Endothelial cell of umbilical vein (primary cell): Measurements from ENCODE around the gene UVSSA. TPM values are rescaled to one million over a fixed set of nuclear protein-coding genes. Genes with fewer than 3 reads are reported as not detected.

Experiments
- BruUV-seq: library from RNA; stranded (reverse); fragments of 400-500 nt; replicated peaks from 2 replicates; lab custom pipeline; 2021; lab: Mats Ljungman, UMichigan
- CTCF ChIA-PET: fragments of 300-600, 350-600 bp; sonication (Branson Sonifier 250); formaldehyde crosslinking; loops from one replicate; lab custom pipeline; 2021; ENCODE audit warnings: antibody characterized with exemption, inconsistent platforms; lab: Charles Lee
- POLR2A ChIA-PET: fragments of 300-600, 350-600 bp; sonication (Branson Sonifier 250); formaldehyde crosslinking; loops from one replicate; lab custom pipeline; 2021; ENCODE audit warnings: antibody characterized with exemption, inconsistent platforms; lab: Charles Lee
- DNase-seq: peaks from one replicate; pipeline ENCODE4 v3.0.0-alpha.2; 2011; ENCODE audit warnings: low read depth, low spot score
- FAIRE-seq: peaks from 2 replicates; lab custom pipeline; 2011; peaks lifted over from hg19 to GRCh38; lab: Jason Lieb, UNC
- H2AFZ ChIP-seq: 2 replicates; pipeline ENCODE4 v1.6.0; 2012; ENCODE audit warnings: low read depth, low read length, control low read depth, inconsistent platforms
- H3K27ac ChIP-seq: 2 replicates; pipeline ENCODE4 v1.5.1; 2011; ENCODE audit warnings: low read depth, mild to moderate bottlenecking, control low read depth, low read length, moderate library complexity; ENCODE audit not compliant: insufficient read depth
- H3K27me3 ChIP-seq, 2 experiments: 2 replicates each; pipeline versions ENCODE4 v1.6.0 to v1.6.1; 2011; ENCODE audit warnings: low read length in 2 of 2, mixed read lengths in 1 of 2; ENCODE audit not compliant: control insufficient read depth in 2 of 2, insufficient read depth in 2 of 2
- H3K36me3 ChIP-seq, 2 experiments: 2 replicates in 1 of 2; 3 replicates in 1 of 2; pipeline ENCODE4 v1.5.1; 2011; ENCODE audit warnings: low read length in 2 of 2, mild to moderate bottlenecking in 1 of 2, moderate library complexity in 1 of 2; ENCODE audit not compliant: control insufficient read depth in 2 of 2, insufficient read depth in 2 of 2; ENCODE audit errors: extremely low read depth in 1 of 2
- H3K4me1 ChIP-seq: 3 replicates; pipeline ENCODE4 v1.5.1; 2011; ENCODE audit warnings: mild to moderate bottlenecking, low read length; ENCODE audit not compliant: control insufficient read depth, insufficient read depth; ENCODE audit errors: extremely low read depth
- H3K4me2 ChIP-seq: 2 replicates; pipeline ENCODE4 v1.6.1; 2011; ENCODE audit warnings: low read length, control low read depth, mixed read lengths; ENCODE audit not compliant: insufficient read depth
- H3K4me3 ChIP-seq, 3 experiments: fragments of 200-600 bp in 1 of 3; sonication (generic), shearing (Covaris generic) in 1 of 3; replicated peaks in 1 of 3; 2 replicates each; pipeline ENCODE4 v1.5.1; 2011 to 2016; ENCODE audit warnings: control low read depth in 3 of 3, low read length in 3 of 3, mild to moderate bottlenecking in 2 of 3, inconsistent platforms in 1 of 3, low read depth in 1 of 3, moderate library complexity in 1 of 3; ENCODE audit not compliant: insufficient read depth in 1 of 3
- H3K79me2 ChIP-seq: 2 replicates; pipeline ENCODE4 v1.6.0; 2012; ENCODE audit warnings: low read length, inconsistent platforms; ENCODE audit not compliant: control insufficient read depth, insufficient read depth
- H3K9ac ChIP-seq: replicated peaks from 2 replicates; pipeline ENCODE3; 2011; ENCODE audit warnings: low read length, control low read depth; ENCODE audit not compliant: insufficient read depth; ENCODE audit errors: extremely low read depth
- H3K9me1 ChIP-seq: replicated peaks from 3 replicates; pipeline ENCODE4 v1.6.0; 2011; ENCODE audit warnings: mild to moderate bottlenecking, low read length; ENCODE audit not compliant: control insufficient read depth, insufficient read depth; ENCODE audit errors: extremely low read depth
- H3K9me3 ChIP-seq: replicated peaks from 2 replicates; pipeline ENCODE4 v1.5.1; 2012; ENCODE audit warnings: low read length, inconsistent platforms; ENCODE audit not compliant: control insufficient read depth, insufficient read depth
- H4K20me1 ChIP-seq: replicated peaks from 2 replicates; pipeline ENCODE3; 2011; ENCODE audit warnings: mild to moderate bottlenecking, low read length; ENCODE audit not compliant: control insufficient read depth, insufficient read depth; ENCODE audit errors: extremely low read depth
- EZH2 ChIP-seq: IDR thresholded peaks from 2 replicates; pipeline ENCODE4 v1.6.1; 2012; ENCODE audit warnings: borderline replicate concordance, low read depth, mild to moderate bottlenecking, moderate library complexity, low read length, inconsistent platforms; ENCODE audit not compliant: severe bottlenecking
- FOS ChIP-seq: IDR thresholded peaks from 2 replicates; pipeline ENCODE4 v1.6.1; 2011; ENCODE audit warnings: mild to moderate bottlenecking, low read length, moderate library complexity, borderline replicate concordance; ENCODE audit not compliant: insufficient read depth
- GATA2 ChIP-seq: IDR thresholded peaks from 2 replicates; pipeline ENCODE4 v1.7.0; 2011; ENCODE audit warnings: low read depth, mild to moderate bottlenecking, moderate library complexity, mixed read lengths, low read length; ENCODE audit not compliant: insufficient read length, insufficient read depth
- JUN ChIP-seq: IDR thresholded peaks from 2 replicates; pipeline ENCODE4 v1.6.1; 2011; ENCODE audit warnings: borderline replicate concordance, low read depth; ENCODE audit not compliant: insufficient read length, insufficient read depth
- MAX ChIP-seq: IDR thresholded peaks from 2 replicates; pipeline ENCODE4 v1.6.1; 2011; ENCODE audit not compliant: insufficient read depth, insufficient read length
- MYC ChIP-seq: IDR thresholded peaks from one replicate; pipeline ENCODE4 v1.6.1; 2011; ENCODE audit warnings: mild to moderate bottlenecking, low read depth, low read length
- POLR2A ChIP-seq: IDR thresholded peaks from 2 replicates; pipeline ENCODE4 v1.6.1; 2012; ENCODE audit warnings: low read depth, mild to moderate bottlenecking, control low read depth, low read length
- POLR2AphosphoS5 ChIP-seq: IDR thresholded peaks from 2 replicates; pipeline ENCODE4 v1.6.1; 2012; ENCODE audit warnings: low read depth, mild to moderate bottlenecking, control low read depth, low read length, moderate library complexity; ENCODE audit not compliant: insufficient read depth
- dilution Hi-C: fragments of 300-500 bp; cut with MboI; formaldehyde crosslinking; loops from one replicate; pipeline ENCODE4 v1.15.0; 2019; ENCODE audit warnings: low sequenced_read_pairs; ENCODE audit not compliant: extremely low pct_ligation_motif_present
- intact Hi-C: fragments of 100-400 bp; cut with micrococcal nuclease; formaldehyde crosslinking; loops from one replicate; pipeline ENCODE4 v1.10.0; 2022
- polyA plus RNA-seq, 4 experiments: library from polyadenylated mRNA; depleted of rRNA in 3 of 4; stranded (reverse) in 3 of 4; unstranded in 1 of 4; fragments of >200 nt; gene quantifications; 2 replicates each; pipeline versions ENCODE4 v1.2.1 to v1.2.3, GENCODE V29; 2011 to 2012; ENCODE audit warnings: missing spikeins in 1 of 4
- total RNA-seq: library from RNA; stranded (reverse); gene quantifications from 2 replicates; pipeline ENCODE4 v1.2.3, GENCODE V29; 2021
- TF ChIP-seq, protein P1 (sequence below), 2 donors: IDR thresholded peaks; 1 replicate in 1 of 2; 2 replicates in 1 of 2; pipeline ENCODE4 v1.5.1; 2011; ENCODE audit warnings: low read length in 2 of 2, mild to moderate bottlenecking in 2 of 2, moderate library complexity in 2 of 2, control low read depth in 1 of 2, inconsistent platforms in 1 of 2, low read depth in 1 of 2; ENCODE audit not compliant: insufficient read depth in 1 of 2; ENCODE audit errors: extremely low read depth in 1 of 2

UVSSA gene
- total and polyA plus RNA-seq, 2 donors (not counting 3 experiments of a cell fraction or from before 2014, with no cell fraction given), result 7.1 to 14.9 TPM

- DNase-seq (no peak), FAIRE-seq (no peak)
- ChIA-PET CTCF (no interaction called here), POLR2A (no interaction called here)
- Histone ChIP-seq H3K4me2 (no peak overlapping the region), H2AFZ (no peak overlapping the region), H3K9me3 (peaks cover 5% of the 10 kb centered on the region), H3K4me1 (no peaks in the 10 kb centered on the region), H3K36me3 (no peaks in the 10 kb centered on the region), H4K20me1 (no peaks in the 10 kb centered on the region), H3K9me1 (no peaks in the 10 kb centered on the region), H3K79me2 (no peaks in the 10 kb centered on the region), H3K27me3 (peaks cover 0 to 3% of the 10 kb centered on the region in 2 experiments), H3K9ac (no peak overlapping the region), H3K27ac (no peak overlapping the region), H3K4me3 (no peak overlapping the region)
- dilution Hi-C loops (no loop called here), intact Hi-C loops (no loop called here)
- TF ChIP-seq MYC, result no peak
- TF ChIP-seq GATA2, result no peak
- TF ChIP-seq MAX, result no peak
- TF ChIP-seq FOS, result no peak
- TF ChIP-seq POLR2AphosphoS5, result no peak
- no peak for TF ChIP-seq POLR2A
- no peak for TF ChIP-seq JUN
- no peak for TF ChIP-seq EZH2
- TF ChIP-seq, protein P1, sequence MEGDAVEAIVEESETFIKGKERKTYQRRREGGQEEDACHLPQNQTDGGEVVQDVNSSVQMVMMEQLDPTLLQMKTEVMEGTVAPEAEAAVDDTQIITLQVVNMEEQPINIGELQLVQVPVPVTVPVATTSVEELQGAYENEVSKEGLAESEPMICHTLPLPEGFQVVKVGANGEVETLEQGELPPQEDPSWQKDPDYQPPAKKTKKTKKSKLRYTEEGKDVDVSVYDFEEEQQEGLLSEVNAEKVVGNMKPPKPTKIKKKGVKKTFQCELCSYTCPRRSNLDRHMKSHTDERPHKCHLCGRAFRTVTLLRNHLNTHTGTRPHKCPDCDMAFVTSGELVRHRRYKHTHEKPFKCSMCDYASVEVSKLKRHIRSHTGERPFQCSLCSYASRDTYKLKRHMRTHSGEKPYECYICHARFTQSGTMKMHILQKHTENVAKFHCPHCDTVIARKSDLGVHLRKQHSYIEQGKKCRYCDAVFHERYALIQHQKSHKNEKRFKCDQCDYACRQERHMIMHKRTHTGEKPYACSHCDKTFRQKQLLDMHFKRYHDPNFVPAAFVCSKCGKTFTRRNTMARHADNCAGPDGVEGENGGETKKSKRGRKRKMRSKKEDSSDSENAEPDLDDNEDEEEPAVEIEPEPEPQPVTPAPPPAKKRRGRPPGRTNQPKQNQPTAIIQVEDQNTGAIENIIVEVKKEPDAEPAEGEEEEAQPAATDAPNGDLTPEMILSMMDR (IDR thresholded peaks at IDR 0.05; ENCODE audit: extremely low read depth in 1 of 2, insufficient read depth in 1 of 2, low read depth in 1 of 2, low read length in 2 of 2), result no peak
- BruUV-seq, result no TSS peak
Measured at GRCh38 chr4:1395941-1396805, 49.2 kb downstream of the UVSSA start.
